Measurements from ENCODE around the gene ICAM3.

DNA sequence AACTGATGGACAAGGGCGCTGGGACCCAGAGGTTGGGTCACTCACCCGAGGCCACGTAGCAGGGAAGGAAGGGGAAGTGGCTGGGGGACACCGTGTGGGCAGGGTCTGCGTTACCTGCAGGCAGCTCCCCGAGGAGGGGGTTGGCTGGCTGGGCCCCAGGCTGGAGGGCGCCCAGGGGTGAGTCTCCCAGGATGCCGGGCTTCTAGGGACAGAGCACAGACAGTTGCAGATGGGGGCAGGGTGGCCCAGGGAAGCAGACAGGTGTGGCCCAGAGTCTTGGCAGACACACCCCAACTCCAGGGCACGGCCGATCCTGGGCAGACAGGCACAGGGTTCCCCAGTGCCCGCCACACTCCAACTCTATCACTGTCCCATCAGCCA lies 18.0 kb downstream of the ICAM3 start:
- TF ChIP-seq SIN3A (IDR thresholded peaks at IDR 0.05; ENCODE audit: borderline replicate concordance, insufficient read depth, low read length) (no peak), POLR2AphosphoS5 (IDR thresholded peaks at IDR 0.05; ENCODE audit: low read depth, low read length) (no peak), TAF1 (IDR thresholded peaks at IDR 0.05; ENCODE audit: borderline replicate concordance, insufficient read depth, low read length) (no peak), FOXP2 (optimal IDR thresholded peaks at IDR 0.05; ENCODE audit: borderline replicate concordance, extremely low read depth, extremely low read length, insufficient read depth) (no peak)
- TF ChIP-seq, protein P1, sequence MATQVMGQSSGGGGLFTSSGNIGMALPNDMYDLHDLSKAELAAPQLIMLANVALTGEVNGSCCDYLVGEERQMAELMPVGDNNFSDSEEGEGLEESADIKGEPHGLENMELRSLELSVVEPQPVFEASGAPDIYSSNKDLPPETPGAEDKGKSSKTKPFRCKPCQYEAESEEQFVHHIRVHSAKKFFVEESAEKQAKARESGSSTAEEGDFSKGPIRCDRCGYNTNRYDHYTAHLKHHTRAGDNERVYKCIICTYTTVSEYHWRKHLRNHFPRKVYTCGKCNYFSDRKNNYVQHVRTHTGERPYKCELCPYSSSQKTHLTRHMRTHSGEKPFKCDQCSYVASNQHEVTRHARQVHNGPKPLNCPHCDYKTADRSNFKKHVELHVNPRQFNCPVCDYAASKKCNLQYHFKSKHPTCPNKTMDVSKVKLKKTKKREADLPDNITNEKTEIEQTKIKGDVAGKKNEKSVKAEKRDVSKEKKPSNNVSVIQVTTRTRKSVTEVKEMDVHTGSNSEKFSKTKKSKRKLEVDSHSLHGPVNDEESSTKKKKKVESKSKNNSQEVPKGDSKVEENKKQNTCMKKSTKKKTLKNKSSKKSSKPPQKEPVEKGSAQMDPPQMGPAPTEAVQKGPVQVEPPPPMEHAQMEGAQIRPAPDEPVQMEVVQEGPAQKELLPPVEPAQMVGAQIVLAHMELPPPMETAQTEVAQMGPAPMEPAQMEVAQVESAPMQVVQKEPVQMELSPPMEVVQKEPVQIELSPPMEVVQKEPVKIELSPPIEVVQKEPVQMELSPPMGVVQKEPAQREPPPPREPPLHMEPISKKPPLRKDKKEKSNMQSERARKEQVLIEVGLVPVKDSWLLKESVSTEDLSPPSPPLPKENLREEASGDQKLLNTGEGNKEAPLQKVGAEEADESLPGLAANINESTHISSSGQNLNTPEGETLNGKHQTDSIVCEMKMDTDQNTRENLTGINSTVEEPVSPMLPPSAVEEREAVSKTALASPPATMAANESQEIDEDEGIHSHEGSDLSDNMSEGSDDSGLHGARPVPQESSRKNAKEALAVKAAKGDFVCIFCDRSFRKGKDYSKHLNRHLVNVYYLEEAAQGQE (IDR thresholded peaks at IDR 0.05; ENCODE audit: insufficient read depth in 1 of 2, low read depth in 2 of 2, low read length in 2 of 2): no peak

All from PFSK-1 (cell line).